ENCODE data around the gene ZGLP1. TPM values are rescaled to one million over a fixed set of nuclear protein-coding genes. Genes with fewer than 3 reads are reported as not detected.
A peak's percentile ranks its signal among the peaks of the same experiment; 100 is the strongest.

The ZGLP1 gene
- total RNA-seq, 1 donor from 2014 or later: 3.4 TPM

- no peak overlapping the region for H3K4me2 ChIP-seq (ENCODE audit: low read length)
- Mint-ChIP-seq H3K4me3 (ENCODE audit: unreplicated experiment) (no peak overlapping the region), H3K36me3 (ENCODE audit: low read depth, unreplicated experiment) (peaks cover 29% of the 10 kb centered on the region), H3K27ac (ENCODE audit: unreplicated experiment) (no peak overlapping the region), H3K4me1 (ENCODE audit: low read depth, unreplicated experiment) (peaks cover 4% of the 10 kb centered on the region), H3K9me3 (ENCODE audit: unreplicated experiment) (no peaks in the 10 kb centered on the region), H3K27me3 (ENCODE audit: low read depth, unreplicated experiment) (no peaks in the 10 kb centered on the region)
- peaks cover 2% of the 10 kb centered on the region for H3K79me2 ChIP-seq (ENCODE audit: insufficient read depth, low read length)
- no peaks in the 10 kb centered on the region for H3K9me3 ChIP-seq (ENCODE audit: insufficient read depth, low read depth, low read length)
- no peak overlapping the region for H2AFZ ChIP-seq (ENCODE audit: low read depth, low read length)
- H3K36me3 ChIP-seq (ENCODE audit: insufficient read depth, low read length): peaks cover 13% of the 10 kb centered on the region
- H3K9ac ChIP-seq (ENCODE audit: low read length): no peak overlapping the region
- peaks cover 11% of the 10 kb centered on the region for H3K4me1 ChIP-seq (ENCODE audit: insufficient read depth, low read length)
- H3K27ac ChIP-seq (ENCODE audit: low read depth, low read length): no peak overlapping the region
- peak; percentile 62 for DNase-seq (ENCODE audit: low read depth)
- no peak for FAIRE-seq
- H3K4me3 ChIP-seq (ENCODE audit: insufficient read depth, low read depth, low read length): no peak overlapping the region
- no peaks in the 10 kb centered on the region for H3K27me3 ChIP-seq (ENCODE audit: insufficient read depth, low read length)
- TF ChIP-seq, protein P1, sequence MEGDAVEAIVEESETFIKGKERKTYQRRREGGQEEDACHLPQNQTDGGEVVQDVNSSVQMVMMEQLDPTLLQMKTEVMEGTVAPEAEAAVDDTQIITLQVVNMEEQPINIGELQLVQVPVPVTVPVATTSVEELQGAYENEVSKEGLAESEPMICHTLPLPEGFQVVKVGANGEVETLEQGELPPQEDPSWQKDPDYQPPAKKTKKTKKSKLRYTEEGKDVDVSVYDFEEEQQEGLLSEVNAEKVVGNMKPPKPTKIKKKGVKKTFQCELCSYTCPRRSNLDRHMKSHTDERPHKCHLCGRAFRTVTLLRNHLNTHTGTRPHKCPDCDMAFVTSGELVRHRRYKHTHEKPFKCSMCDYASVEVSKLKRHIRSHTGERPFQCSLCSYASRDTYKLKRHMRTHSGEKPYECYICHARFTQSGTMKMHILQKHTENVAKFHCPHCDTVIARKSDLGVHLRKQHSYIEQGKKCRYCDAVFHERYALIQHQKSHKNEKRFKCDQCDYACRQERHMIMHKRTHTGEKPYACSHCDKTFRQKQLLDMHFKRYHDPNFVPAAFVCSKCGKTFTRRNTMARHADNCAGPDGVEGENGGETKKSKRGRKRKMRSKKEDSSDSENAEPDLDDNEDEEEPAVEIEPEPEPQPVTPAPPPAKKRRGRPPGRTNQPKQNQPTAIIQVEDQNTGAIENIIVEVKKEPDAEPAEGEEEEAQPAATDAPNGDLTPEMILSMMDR (IDR thresholded peaks at IDR 0.05; ENCODE audit: insufficient read depth, low read depth, low read length): peak; percentile 70
- no peak for TF ChIP-seq EZH2 (IDR thresholded peaks at IDR 0.05; ENCODE audit: insufficient read depth, low read length)
- H4K20me1 ChIP-seq (ENCODE audit: insufficient read depth, low read length): peaks cover 14% of the 10 kb centered on the region
Observed at GRCh38 chr19:10259162-10259905, 50.3 kb downstream of the ZGLP1 start.

GRCh38 chr19:10258080-10258710 lies 51.4 kb downstream of the ZGLP1 start:
- Mint-ChIP-seq H3K36me3 (ENCODE audit: low read depth, unreplicated experiment) (peaks cover 31% of the 10 kb centered on the region), H3K9me3 (ENCODE audit: unreplicated experiment) (no peaks in the 10 kb centered on the region), H3K4me1 (ENCODE audit: low read depth, unreplicated experiment) (peaks cover 4% of the 10 kb centered on the region), H3K27me3 (ENCODE audit: low read depth, unreplicated experiment) (no peaks in the 10 kb centered on the region), H3K27ac (ENCODE audit: unreplicated experiment) (no peak overlapping the region), H3K4me3 (ENCODE audit: unreplicated experiment) (no peak overlapping the region)
- Histone ChIP-seq H3K9ac (ENCODE audit: low read length) (no peak overlapping the region), H4K20me1 (ENCODE audit: insufficient read depth, low read length) (peaks cover 14% of the 10 kb centered on the region), H3K9me3 (ENCODE audit: insufficient read depth, low read depth, low read length) (no peaks in the 10 kb centered on the region), H3K4me1 (ENCODE audit: insufficient read depth, low read length) (peaks cover 11% of the 10 kb centered on the region), H3K79me2 (ENCODE audit: insufficient read depth, low read length) (peaks cover 13% of the 10 kb centered on the region), H3K4me3 (ENCODE audit: insufficient read depth, low read depth, low read length) (no peak overlapping the region), H3K4me2 (ENCODE audit: low read length) (no peak overlapping the region), H3K36me3 (ENCODE audit: insufficient read depth, low read length) (peaks cover 14% of the 10 kb centered on the region), H3K27ac (ENCODE audit: low read depth, low read length) (no peak overlapping the region), H3K27me3 (ENCODE audit: insufficient read depth, low read length) (no peaks in the 10 kb centered on the region), H2AFZ (ENCODE audit: low read depth, low read length) (no peak overlapping the region)
- FAIRE-seq: no peak
- DNase-seq (ENCODE audit: low read depth): no peak
- no peak for TF ChIP-seq EZH2 (IDR thresholded peaks at IDR 0.05; ENCODE audit: insufficient read depth, low read length)
- TF ChIP-seq, protein P1 (IDR thresholded peaks at IDR 0.05; ENCODE audit: insufficient read depth, low read depth, low read length): no peak

All from astrocyte (in vitro differentiated cells and primary cell).